K562 (cell line): ENCODE data around the gene APOBEC3A. TPM values are rescaled to one million over a fixed set of nuclear protein-coding genes. Genes with fewer than 3 reads are reported as not detected.
A peak's percentile ranks its signal among the peaks of the same experiment; 100 is the strongest.

Experiments
- CBFA2T3 ChIP-seq: fragments of 450-650 bp; IDR thresholded peaks from 2 replicates; pipeline ENCODE4 v1.6.1; 2017
- DMBX1 ChIP-seq: fragments of 250-450 bp; sonication (Bioruptor Pico); IDR thresholded peaks from 2 replicates; pipeline ENCODE4 v1.8.0; 2022; ENCODE audit warnings: inconsistent platforms, mild to moderate bottlenecking, moderate library complexity, borderline replicate concordance
- EWSR1 ChIP-seq: fragments of 450-650 bp; IDR thresholded peaks from 2 replicates; pipeline ENCODE4 v1.6.1; 2018; ENCODE audit warnings: borderline replicate concordance, mild to moderate bottlenecking, low read depth, moderate library complexity; ENCODE audit not compliant: partially characterized antibody
- HNRNPL ChIP-seq: fragments of 200-400 bp; formaldehyde crosslinking; IDR thresholded peaks from 2 replicates; pipeline ENCODE4 v1.6.1; 2017; ENCODE audit warnings: low read depth, mild to moderate bottlenecking, low read length
- MCM5 ChIP-seq: fragments of 450-650 bp; IDR thresholded peaks from 2 replicates; pipeline ENCODE4 v1.6.1; 2016; ENCODE audit warnings: low read depth
- NFE2 ChIP-seq: IDR thresholded peaks from 2 replicates; pipeline ENCODE4 v1.6.1; 2014; ENCODE audit warnings: antibody characterized with exemption, low read depth
- POLR2H ChIP-seq: IDR thresholded peaks from 2 replicates; pipeline ENCODE4 v1.6.1; 2016; ENCODE audit warnings: missing genetic modification characterization, low read depth, mild to moderate bottlenecking, control low read depth, missing compliant biosample characterization, moderate library complexity
- PRPF4 ChIP-seq: fragments of 200-400 bp; formaldehyde crosslinking; IDR thresholded peaks from one replicate; pipeline ENCODE4 v1.6.1; 2017; ENCODE audit warnings: low read length, low read depth, mild to moderate bottlenecking; ENCODE audit not compliant: insufficient read depth, poor library complexity, severe bottlenecking
- SLC30A9 ChIP-seq: fragments of 250-450 bp; sonication (Bioruptor Pico); IDR thresholded peaks from 2 replicates; pipeline ENCODE4 v1.8.0; 2022; ENCODE audit warnings: mild to moderate bottlenecking, moderate library complexity
- ZNF175 ChIP-seq: fragments of 200-800 bp; sonication (Bioruptor generic); IDR thresholded peaks from 2 replicates; pipeline ENCODE4 v1.6.1; 2016; ENCODE audit warnings: low read depth, mild to moderate bottlenecking, missing genetic modification characterization, missing compliant biosample characterization
- polyA plus RNA-seq, 8 experiments: library from polyadenylated mRNA; depleted of rRNA in 4 of 8; stranded (reverse) in 5 of 8; unstranded in 3 of 8; fragments of >200 nt; fragmentation: Nextera tagmentation in 2 of 8; fragmentation: Illumina TruSeq in 1 of 8; extraction: Ambion mirVana in 2 of 8; extraction: Trizol in 1 of 8; gene quantifications; 2 replicates each; pipeline versions ENCODE4 v1.2.1 to v1.2.3, GENCODE V29; 2011 to 2014; ENCODE audit warnings: inconsistent platforms in 1 of 8, missing spikeins in 1 of 8
- total RNA-seq, 7 experiments: library from RNA; depleted of rRNA in 6 of 7; stranded (reverse); fragments of >200 nt in 6 of 7; fragmentation: Illumina TruSeq in 2 of 7; extraction: Trizol in 2 of 7; gene quantifications; 2 replicates each; pipeline versions ENCODE4 v1.2.1 to v1.2.3, GENCODE V29; 2011 to 2021; ENCODE audit warnings: low replicate concordance in 1 of 7
- TF ChIP-seq, protein P1 (sequence below): fragments of 450-650 bp; IDR thresholded peaks from 2 replicates; pipeline ENCODE4 v1.6.1; 2016; ENCODE audit warnings: borderline replicate concordance
- TF ChIP-seq, protein P2 (sequence below): sonication (generic); formaldehyde crosslinking; IDR thresholded peaks from 2 replicates; pipeline ENCODE4 v1.8.1; 2023; ENCODE audit warnings: mild to moderate bottlenecking, missing genetic modification reagents
- TF ChIP-seq, protein P3 (sequence below): fragments of 250-450 bp; sonication (Bioruptor Pico); IDR thresholded peaks from 2 replicates; pipeline ENCODE4 v1.4.0; 2020; ENCODE audit warnings: mild to moderate bottlenecking, moderate library complexity
- TF ChIP-seq, protein P4 (sequence below): sonication (generic); formaldehyde crosslinking; IDR thresholded peaks from 2 replicates; pipeline ENCODE4 v1.9.0; 2022; ENCODE audit warnings: mild to moderate bottlenecking, missing genetic modification reagents

Gene APOBEC3A
- total and polyA plus RNA-seq, 9 of the 15 experiments (the other 6 are each of a cell fraction or from before 2014, with no cell fraction given) = 0.04 TPM; not detected in 8

DNA sequence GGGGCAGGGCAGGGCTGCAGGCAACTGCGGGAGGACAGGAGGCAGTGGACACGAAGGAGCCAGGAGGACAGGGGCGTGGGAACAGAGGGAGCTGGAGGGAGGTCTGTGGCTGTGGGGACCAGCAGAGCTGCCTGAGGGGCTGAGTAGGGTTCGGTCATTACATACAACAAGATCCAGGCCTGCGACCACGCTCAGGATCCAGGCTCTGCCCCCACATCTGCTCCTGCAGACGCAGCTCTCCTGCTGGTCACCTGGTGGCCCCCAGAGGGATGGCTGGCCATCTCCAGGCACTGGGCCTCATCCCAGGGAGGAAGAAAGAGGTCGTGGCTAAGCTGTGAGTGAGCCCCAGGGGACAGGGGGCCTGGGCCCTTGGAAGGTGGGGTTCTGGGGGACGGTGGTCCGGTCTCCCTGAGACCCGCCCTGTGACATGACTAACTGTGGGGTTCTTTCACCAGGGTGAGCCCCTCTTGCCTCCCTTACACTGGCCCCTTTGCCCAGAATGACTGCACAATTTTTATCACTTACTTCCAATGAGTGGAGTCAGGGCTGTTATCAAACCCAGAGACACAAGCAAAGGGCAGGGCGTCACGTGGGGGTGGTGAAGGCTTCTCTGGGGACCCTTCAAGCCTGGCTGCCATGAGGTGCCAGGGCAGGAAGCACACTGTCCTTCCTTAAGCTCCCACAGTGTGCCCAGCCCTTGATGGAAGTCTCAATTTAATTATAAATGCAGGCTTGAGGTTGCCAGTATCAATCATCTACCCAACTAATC lies 6.7 kb upstream of the APOBEC3A start (continued):
- TF ChIP-seq, protein P1, sequence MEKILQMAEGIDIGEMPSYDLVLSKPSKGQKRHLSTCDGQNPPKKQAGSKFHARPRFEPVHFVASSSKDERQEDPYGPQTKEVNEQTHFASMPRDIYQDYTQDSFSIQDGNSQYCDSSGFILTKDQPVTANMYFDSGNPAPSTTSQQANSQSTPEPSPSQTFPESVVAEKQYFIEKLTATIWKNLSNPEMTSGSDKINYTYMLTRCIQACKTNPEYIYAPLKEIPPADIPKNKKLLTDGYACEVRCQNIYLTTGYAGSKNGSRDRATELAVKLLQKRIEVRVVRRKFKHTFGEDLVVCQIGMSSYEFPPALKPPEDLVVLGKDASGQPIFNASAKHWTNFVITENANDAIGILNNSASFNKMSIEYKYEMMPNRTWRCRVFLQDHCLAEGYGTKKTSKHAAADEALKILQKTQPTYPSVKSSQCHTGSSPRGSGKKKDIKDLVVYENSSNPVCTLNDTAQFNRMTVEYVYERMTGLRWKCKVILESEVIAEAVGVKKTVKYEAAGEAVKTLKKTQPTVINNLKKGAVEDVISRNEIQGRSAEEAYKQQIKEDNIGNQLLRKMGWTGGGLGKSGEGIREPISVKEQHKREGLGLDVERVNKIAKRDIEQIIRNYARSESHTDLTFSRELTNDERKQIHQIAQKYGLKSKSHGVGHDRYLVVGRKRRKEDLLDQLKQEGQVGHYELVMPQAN = no peak
- TF ChIP-seq, protein P2, sequence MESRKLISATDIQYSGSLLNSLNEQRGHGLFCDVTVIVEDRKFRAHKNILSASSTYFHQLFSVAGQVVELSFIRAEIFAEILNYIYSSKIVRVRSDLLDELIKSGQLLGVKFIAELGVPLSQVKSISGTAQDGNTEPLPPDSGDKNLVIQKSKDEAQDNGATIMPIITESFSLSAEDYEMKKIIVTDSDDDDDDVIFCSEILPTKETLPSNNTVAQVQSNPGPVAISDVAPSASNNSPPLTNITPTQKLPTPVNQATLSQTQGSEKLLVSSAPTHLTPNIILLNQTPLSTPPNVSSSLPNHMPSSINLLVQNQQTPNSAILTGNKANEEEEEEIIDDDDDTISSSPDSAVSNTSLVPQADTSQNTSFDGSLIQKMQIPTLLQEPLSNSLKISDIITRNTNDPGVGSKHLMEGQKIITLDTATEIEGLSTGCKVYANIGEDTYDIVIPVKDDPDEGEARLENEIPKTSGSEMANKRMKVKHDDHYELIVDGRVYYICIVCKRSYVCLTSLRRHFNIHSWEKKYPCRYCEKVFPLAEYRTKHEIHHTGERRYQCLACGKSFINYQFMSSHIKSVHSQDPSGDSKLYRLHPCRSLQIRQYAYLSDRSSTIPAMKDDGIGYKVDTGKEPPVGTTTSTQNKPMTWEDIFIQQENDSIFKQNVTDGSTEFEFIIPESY (CRISPR knock-in tag) = no peak
- TF ChIP-seq HNRNPL (no peak), MCM5 (no peak), NFE2 (peak; percentile 20; the same call in 1 of the 2 replicates), EWSR1 (no peak), POLR2H (tag) (no peak), ZNF175 (CRISPR knock-in tag) (no peak), PRPF4 (no peak), CBFA2T3 (peak; percentile 32; the same call in 1 of the 2 replicates), DMBX1 (CRISPR knock-in tag) (no peak), SLC30A9 (no peak)
- TF ChIP-seq, protein P3, sequence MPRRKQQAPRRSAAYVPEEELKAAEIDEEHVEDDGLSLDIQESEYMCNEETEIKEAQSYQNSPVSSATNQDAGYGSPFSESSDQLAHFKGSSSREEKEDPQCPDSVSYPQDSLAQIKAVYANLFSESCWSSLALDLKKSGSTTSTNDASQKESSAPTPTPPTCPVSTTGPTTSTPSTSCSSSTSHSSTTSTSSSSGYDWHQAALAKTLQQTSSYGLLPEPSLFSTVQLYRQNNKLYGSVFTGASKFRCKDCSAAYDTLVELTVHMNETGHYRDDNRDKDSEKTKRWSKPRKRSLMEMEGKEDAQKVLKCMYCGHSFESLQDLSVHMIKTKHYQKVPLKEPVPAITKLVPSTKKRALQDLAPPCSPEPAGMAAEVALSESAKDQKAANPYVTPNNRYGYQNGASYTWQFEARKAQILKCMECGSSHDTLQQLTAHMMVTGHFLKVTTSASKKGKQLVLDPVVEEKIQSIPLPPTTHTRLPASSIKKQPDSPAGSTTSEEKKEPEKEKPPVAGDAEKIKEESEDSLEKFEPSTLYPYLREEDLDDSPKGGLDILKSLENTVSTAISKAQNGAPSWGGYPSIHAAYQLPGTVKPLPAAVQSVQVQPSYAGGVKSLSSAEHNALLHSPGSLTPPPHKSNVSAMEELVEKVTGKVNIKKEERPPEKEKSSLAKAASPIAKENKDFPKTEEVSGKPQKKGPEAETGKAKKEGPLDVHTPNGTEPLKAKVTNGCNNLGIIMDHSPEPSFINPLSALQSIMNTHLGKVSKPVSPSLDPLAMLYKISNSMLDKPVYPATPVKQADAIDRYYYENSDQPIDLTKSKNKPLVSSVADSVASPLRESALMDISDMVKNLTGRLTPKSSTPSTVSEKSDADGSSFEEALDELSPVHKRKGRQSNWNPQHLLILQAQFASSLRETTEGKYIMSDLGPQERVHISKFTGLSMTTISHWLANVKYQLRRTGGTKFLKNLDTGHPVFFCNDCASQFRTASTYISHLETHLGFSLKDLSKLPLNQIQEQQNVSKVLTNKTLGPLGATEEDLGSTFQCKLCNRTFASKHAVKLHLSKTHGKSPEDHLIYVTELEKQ (CRISPR knock-in tag) = no peak
- TF ChIP-seq, protein P4, sequence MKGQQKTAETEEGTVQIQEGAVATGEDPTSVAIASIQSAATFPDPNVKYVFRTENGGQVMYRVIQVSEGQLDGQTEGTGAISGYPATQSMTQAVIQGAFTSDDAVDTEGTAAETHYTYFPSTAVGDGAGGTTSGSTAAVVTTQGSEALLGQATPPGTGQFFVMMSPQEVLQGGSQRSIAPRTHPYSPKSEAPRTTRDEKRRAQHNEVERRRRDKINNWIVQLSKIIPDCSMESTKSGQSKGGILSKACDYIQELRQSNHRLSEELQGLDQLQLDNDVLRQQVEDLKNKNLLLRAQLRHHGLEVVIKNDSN (CRISPR knock-in tag) = peak; percentile 28; the same call in 1 of the 2 replicates
